HepG2 (cell line): ENCODE results near the gene CCM2L. TPM values are rescaled to one million over a fixed set of nuclear protein-coding genes. Genes with fewer than 3 reads are reported as not detected.

Experiments
- AGO1 ChIP-seq: fragments of 200-400 bp; formaldehyde crosslinking; IDR thresholded peaks from 2 replicates; pipeline ENCODE4 v1.6.1; 2017; ENCODE audit warnings: mild to moderate bottlenecking, low read depth, low read length, moderate library complexity; ENCODE audit not compliant: poor library complexity, severe bottlenecking
- ARID3A ChIP-seq: IDR thresholded peaks from 2 replicates; pipeline ENCODE4 v1.6.1; 2012; ENCODE audit warnings: low read depth, low read length, improper control_type of control experiment
- DNMT1 ChIP-seq: sonication (generic); formaldehyde crosslinking; IDR thresholded peaks from 2 replicates; pipeline ENCODE4 v1.5.1; 2020; ENCODE audit warnings: mild to moderate bottlenecking, missing genetic modification reagents
- ETS1 ChIP-seq: sonication (generic); formaldehyde crosslinking; IDR thresholded peaks from 2 replicates; pipeline ENCODE4 v1.4.0; 2020; ENCODE audit warnings: missing genetic modification reagents
- HDAC1 ChIP-seq: sonication (generic); formaldehyde crosslinking; IDR thresholded peaks from 2 replicates; pipeline ENCODE4 v1.5.1; 2020; ENCODE audit warnings: mild to moderate bottlenecking, missing genetic modification reagents
- HNRNPL ChIP-seq: fragments of 200-400 bp; formaldehyde crosslinking; IDR thresholded peaks from 2 replicates; pipeline ENCODE4 v1.6.1; 2017; ENCODE audit warnings: mild to moderate bottlenecking, low read depth, low read length
- IRF2 ChIP-seq: IDR thresholded peaks from 2 replicates; pipeline ENCODE4 v1.6.1; 2018; ENCODE audit warnings: missing genetic modification reagents, missing compliant biosample characterization
- KDM4B ChIP-seq: sonication (generic); formaldehyde crosslinking; IDR thresholded peaks from 2 replicates; pipeline ENCODE4 v1.4.0; 2020; ENCODE audit warnings: missing genetic modification reagents
- PHF20 ChIP-seq: sonication (generic); formaldehyde crosslinking; IDR thresholded peaks from 2 replicates; pipeline ENCODE4 v1.5.0; 2020; ENCODE audit warnings: mild to moderate bottlenecking, missing genetic modification reagents
- POLR2A ChIP-seq, 2 experiments: IDR thresholded peaks; 2 replicates each; pipeline ENCODE4 v1.6.1; 2011; ENCODE audit warnings: low read depth in 2 of 2, low read length in 2 of 2, mild to moderate bottlenecking in 1 of 2, moderate library complexity in 1 of 2; ENCODE audit not compliant: insufficient read depth in 1 of 2
- RARG ChIP-seq: sonication (generic); formaldehyde crosslinking; IDR thresholded peaks from 2 replicates; pipeline ENCODE4 v1.4.0; 2020; ENCODE audit warnings: low read depth, mild to moderate bottlenecking, missing genetic modification reagents
- RORA ChIP-seq: sonication (generic); formaldehyde crosslinking; IDR thresholded peaks from 2 replicates; pipeline ENCODE4 v1.5.0; 2020; ENCODE audit warnings: mild to moderate bottlenecking, missing genetic modification reagents, moderate library complexity
- TBX3 ChIP-seq: fragments of 450-650 bp; IDR thresholded peaks from 2 replicates; pipeline ENCODE4 v1.6.1; 2017; ENCODE audit warnings: antibody characterized with exemption, mild to moderate bottlenecking, inconsistent platforms, borderline replicate concordance
- THAP11 ChIP-seq: IDR thresholded peaks from 2 replicates; pipeline ENCODE4 v1.6.1; 2016; ENCODE audit warnings: missing biosample characterization, missing genetic modification reagents
- ZBTB38 ChIP-seq: sonication (generic); formaldehyde crosslinking; IDR thresholded peaks from 2 replicates; pipeline ENCODE4 v1.5.1; 2020; ENCODE audit warnings: mild to moderate bottlenecking, missing genetic modification reagents
- ZBTB39 ChIP-seq: sonication (generic); formaldehyde crosslinking; IDR thresholded peaks from 2 replicates; pipeline ENCODE4 v1.5.0; 2020; ENCODE audit warnings: missing genetic modification reagents
- ZNF230 ChIP-seq: sonication (generic); formaldehyde crosslinking; IDR thresholded peaks from 2 replicates; pipeline ENCODE4 v1.4.0; 2020; ENCODE audit warnings: mild to moderate bottlenecking, missing genetic modification reagents
- ZNF431 ChIP-seq: sonication (generic); formaldehyde crosslinking; IDR thresholded peaks from 2 replicates; pipeline ENCODE4 v1.9.0; 2022; ENCODE audit warnings: missing genetic modification reagents, low read depth, mild to moderate bottlenecking, borderline replicate concordance
- ZNF546 ChIP-seq: sonication (generic); formaldehyde crosslinking; conservative IDR thresholded peaks from 2 replicates; pipeline ENCODE4 v1.8.1; 2023; ENCODE audit warnings: mild to moderate bottlenecking, missing genetic modification reagents
- ZNF678 ChIP-seq: sonication (generic); formaldehyde crosslinking; IDR thresholded peaks from 2 replicates; pipeline ENCODE4 v1.4.0; 2020; ENCODE audit warnings: mild to moderate bottlenecking, missing genetic modification reagents
- ZNF691 ChIP-seq: sonication (generic); formaldehyde crosslinking; IDR thresholded peaks from 2 replicates; pipeline ENCODE4 v1.4.0; 2020; ENCODE audit warnings: missing genetic modification reagents, low read depth, mild to moderate bottlenecking, borderline replicate concordance
- ZNF737 ChIP-seq: sonication (generic); formaldehyde crosslinking; IDR thresholded peaks from 2 replicates; pipeline ENCODE4 v1.5.0; 2020; ENCODE audit warnings: missing genetic modification reagents, mild to moderate bottlenecking, borderline replicate concordance
- ZNF747 ChIP-seq: sonication (generic); formaldehyde crosslinking; IDR thresholded peaks from 2 replicates; pipeline ENCODE4 v1.8.1; 2023; ENCODE audit warnings: missing genetic modification reagents, mild to moderate bottlenecking, borderline replicate concordance
- ZNF782 ChIP-seq: sonication (generic); formaldehyde crosslinking; IDR thresholded peaks from 2 replicates; pipeline ENCODE4 v1.4.0; 2020; ENCODE audit warnings: missing genetic modification reagents, mild to moderate bottlenecking, borderline replicate concordance
- ZSCAN29 ChIP-seq: sonication (generic); formaldehyde crosslinking; conservative IDR thresholded peaks from 2 replicates; pipeline ENCODE4 v1.4.0; 2020; ENCODE audit warnings: mild to moderate bottlenecking, missing genetic modification reagents
- polyA plus RNA-seq, 8 experiments: library from polyadenylated mRNA; depleted of rRNA in 3 of 8; stranded (reverse) in 7 of 8; unstranded in 1 of 8; fragments of >200 nt; fragmentation: Illumina TruSeq in 4 of 8; extraction: Trizol in 4 of 8; gene quantifications; 2 replicates each; pipeline versions ENCODE4 v1.2.1 to v1.2.3, GENCODE V29; 2011 to 2016; ENCODE audit warnings: low read depth in 4 of 8, missing spikeins in 1 of 8, mixed read lengths in 1 of 8; ENCODE audit not compliant: insufficient read depth in 1 of 8
- total RNA-seq, 5 experiments: library from RNA; depleted of rRNA; stranded (reverse); fragments of >200 nt; fragmentation: Illumina TruSeq; extraction: Trizol; gene quantifications; 2 replicates each; pipeline ENCODE4 v1.2.3, GENCODE V29; 2016; ENCODE audit warnings: low read depth in 1 of 5

CCM2L gene
- total and polyA plus RNA-seq, 2 of the 13 experiments (the other 11 are each of a cell fraction or from before 2014, with no cell fraction given): 0.15 TPM; not detected in 1

GRCh38 chr20:31968291-31969126, 41.7 kb upstream of the CCM2L start (continued):
- TF ChIP-seq ZBTB39 (CRISPR knock-in tag): peak; percentile 100
- TF ChIP-seq ZNF431 (CRISPR knock-in tag): peak; percentile 100
- peak; percentile 100 for TF ChIP-seq ZNF678 (CRISPR knock-in tag)
- TF ChIP-seq PHF20: peak; percentile 98
- TF ChIP-seq DNMT1 (CRISPR knock-in tag): peak; percentile 100
- no peak for TF ChIP-seq POLR2A (IDR thresholded peaks at IDR 0.05; ENCODE audit: insufficient read depth in 1 of 2, low read depth in 2 of 2, low read length in 2 of 2)
- TF ChIP-seq AGO1: peak; percentile 78
- peak; percentile 100 for TF ChIP-seq ZBTB38
- peak; percentile 100 for TF ChIP-seq ZNF230 (CRISPR knock-in tag)
- peak; percentile 100 for TF ChIP-seq KDM4B (CRISPR knock-in tag)
- 0 out of 2 replicates have a peak, but pooled peaks have one; percentile 52 for TF ChIP-seq HNRNPL
- TF ChIP-seq IRF2 (CRISPR knock-in tag): peak; percentile 100
- TF ChIP-seq TBX3: no peak
- TF ChIP-seq ARID3A: no peak
- peak; percentile 100 for TF ChIP-seq ZNF782 (CRISPR knock-in tag)
- TF ChIP-seq ETS1 (CRISPR knock-in tag): peak; percentile 100
- TF ChIP-seq ZNF546 (CRISPR knock-in tag): peak; percentile 100
- peak; percentile 99 for TF ChIP-seq ZSCAN29 (CRISPR knock-in tag)
- peak; percentile 100 for TF ChIP-seq HDAC1 (CRISPR knock-in tag)
- peak; percentile 100 for TF ChIP-seq RORA
- peak; percentile 100 for TF ChIP-seq ZNF691 (CRISPR knock-in tag)
- peak; percentile 100 for TF ChIP-seq ZNF737 (CRISPR knock-in tag)
- peak; percentile 100 for TF ChIP-seq RARG (CRISPR knock-in tag)
- TF ChIP-seq ZNF747: peak; percentile 100
- TF ChIP-seq THAP11: peak; percentile 96
